Activated CD8-positive, alpha-beta memory T cell treated with anti-CD3 and anti-CD28 coated beads, Interleukin-2, amount 50 U/mL, for 1 hour (primary cell): Measurements from ENCODE around the gene LRRC46.

Experiments
- DNase-seq: peaks from one replicate; pipeline ENCODE4 v3.0.0-alpha.2; 2020; ENCODE audit errors: extremely low read depth

The LRRC46 gene

DNA sequence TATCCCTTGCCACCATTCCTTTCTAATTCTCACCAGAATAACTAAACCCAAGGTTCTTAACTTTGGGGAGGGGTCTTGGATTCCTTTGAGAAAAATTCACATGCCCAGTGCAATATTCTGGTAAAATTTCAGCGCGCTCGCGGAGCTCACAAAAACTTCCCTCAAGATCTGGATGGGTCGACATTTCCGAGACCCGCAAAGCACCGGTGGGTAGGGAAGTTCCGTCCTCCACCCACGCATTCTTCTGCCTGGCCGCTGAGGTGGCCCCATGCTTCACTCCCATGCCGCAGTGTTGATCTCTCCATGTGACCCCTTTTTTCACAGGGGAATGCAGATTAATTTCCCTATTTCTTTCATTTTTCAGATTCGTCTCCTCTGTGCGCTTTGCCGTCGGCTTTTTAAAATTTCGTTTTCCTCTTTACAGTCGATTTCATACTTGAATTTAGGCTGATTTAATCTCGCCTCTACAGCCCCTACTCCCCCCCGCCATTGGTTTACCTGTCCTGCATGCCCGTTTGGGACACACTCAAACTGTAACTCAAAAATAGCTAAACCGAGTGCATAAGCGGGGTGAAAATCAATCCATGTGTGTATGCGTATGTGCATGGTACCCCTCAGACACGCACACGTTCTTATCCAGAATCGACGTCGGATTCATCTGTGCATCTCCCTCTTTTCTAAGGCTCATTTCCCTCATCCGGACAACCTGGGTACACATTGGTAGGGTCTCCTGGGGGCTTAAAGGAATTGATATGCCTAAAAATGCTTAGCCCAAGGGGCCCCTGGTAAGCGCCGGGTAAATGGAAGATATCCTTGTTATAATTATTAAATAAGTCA, 20.9 kb downstream of the LRRC46 start:
- no peak for DNase-seq

DNA sequence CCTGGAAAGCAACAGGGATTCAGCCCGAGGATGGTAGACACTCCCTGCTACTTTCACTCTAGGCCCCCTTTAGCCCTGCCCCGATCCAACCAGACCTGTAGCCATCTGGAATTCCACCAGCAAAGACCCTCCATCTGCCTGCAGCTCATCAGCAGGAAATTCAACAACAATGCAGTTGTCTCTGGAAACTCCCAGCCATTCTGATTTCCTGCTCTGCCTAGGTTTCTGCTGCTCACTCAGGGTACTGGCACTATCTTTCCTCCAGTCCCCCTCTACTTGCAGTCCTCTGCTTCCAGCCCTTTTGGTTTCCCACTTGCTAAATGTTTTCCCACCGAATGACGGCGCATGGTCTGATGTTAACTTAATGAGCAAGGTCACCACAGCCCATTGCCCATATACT, 22.1 kb downstream of the LRRC46 start:
- no peak for DNase-seq

DNA sequence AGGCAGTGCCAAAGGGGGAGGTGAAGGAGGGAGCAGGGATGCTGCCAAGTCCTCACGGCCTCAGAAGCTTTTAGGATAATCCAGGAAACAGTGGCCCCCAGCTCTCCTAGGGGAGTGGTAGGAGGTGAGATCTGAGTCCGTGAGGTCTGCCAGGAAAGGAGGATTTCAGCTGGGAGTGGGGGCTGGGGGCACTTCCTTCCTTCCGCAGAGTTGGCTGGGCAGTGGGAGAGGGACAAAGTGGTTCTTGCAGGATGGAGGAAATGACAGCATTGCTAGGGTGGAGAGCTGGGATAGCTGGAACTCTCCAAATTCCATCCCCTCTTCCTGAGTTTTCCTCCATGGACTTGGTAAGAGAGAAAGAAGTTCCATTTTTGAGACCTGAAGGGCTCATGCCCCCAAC, 24.3 kb downstream of the LRRC46 start:
- DNase-seq, result no peak

DNA sequence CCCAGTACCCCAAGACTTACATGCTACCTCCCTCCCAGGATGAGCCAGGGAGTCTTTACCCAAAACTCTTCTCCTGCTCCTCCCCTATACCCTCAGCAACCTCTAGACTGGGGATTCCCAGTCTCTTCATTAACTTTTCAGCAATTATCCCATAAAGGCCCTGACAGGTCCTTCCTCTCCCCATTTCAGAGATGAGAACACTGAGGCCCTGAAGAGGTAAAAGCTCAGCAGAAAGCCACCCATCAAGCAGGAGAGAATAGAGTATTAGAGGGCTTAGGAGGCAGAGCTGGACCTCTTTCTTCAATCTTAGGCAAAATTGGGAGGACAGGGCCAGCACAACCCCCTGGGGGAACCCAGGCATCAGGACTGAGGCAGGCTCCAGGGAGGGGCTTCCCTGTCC, 25.4 kb downstream of the LRRC46 start:
- no peak for DNase-seq

DNA sequence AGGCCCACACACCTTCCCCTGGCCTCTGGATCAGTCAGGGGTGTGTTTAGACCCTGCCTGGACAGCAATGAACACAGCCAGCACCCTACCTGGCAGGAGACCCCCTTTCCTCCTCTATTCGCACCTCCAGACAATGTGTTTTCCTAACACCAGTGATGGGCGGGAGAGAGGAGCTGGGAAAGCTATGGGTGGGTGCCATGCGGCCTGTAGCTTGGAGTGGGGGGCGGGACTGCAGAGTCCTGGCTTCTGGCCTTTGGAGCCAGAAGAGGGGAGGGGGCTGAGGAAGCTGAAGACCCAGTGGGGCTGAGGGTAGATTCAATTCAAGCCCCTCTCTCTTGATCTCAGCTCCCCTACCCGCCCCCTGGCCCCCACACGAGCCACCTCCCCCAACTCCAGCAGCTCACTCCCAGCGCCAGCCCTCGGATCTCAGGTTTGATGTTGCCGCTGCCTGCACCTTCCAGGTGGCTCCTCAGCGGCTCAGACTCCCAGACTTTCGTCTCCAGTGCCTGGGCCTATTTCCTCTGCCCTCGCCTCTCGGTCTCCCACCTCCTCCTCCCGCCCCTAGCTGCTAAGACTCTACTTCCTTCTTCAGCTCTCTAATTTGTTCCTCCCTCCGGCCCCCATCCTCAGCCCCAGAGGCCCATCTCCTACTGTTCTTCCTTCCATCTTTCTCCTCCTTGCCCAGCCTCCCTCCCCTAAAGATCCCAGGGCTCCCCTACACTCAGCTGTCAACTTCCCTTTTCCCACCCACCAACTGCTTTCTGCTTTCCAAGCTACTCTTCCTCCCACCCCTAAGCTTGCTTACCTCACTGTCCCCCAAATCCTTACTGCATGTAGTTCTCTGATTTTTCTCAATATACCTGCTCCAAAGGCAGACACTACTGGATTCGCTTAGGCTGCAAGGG, 26.3 kb downstream of the LRRC46 start:
- no peak for DNase-seq

DNA sequence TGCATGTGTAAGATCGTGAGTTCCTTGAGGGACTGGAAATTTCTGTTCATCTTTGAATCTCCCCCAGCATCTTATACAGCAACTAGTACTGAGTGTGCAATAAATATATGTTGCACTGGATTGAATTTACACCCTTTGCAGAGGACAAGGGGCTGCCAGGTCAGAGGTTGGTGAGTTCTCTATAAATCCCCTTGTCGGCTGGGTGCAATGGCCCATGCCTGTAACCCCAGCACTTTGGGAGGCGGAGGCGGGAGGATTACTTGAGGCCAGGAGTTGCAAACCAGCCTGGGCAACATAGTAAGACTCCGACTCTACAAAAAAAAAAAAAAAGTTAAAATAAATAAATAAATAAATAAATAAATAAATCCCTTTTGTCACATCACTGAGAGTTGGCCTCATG, 28.9 kb downstream of the LRRC46 start:
- no peak for DNase-seq

DNA sequence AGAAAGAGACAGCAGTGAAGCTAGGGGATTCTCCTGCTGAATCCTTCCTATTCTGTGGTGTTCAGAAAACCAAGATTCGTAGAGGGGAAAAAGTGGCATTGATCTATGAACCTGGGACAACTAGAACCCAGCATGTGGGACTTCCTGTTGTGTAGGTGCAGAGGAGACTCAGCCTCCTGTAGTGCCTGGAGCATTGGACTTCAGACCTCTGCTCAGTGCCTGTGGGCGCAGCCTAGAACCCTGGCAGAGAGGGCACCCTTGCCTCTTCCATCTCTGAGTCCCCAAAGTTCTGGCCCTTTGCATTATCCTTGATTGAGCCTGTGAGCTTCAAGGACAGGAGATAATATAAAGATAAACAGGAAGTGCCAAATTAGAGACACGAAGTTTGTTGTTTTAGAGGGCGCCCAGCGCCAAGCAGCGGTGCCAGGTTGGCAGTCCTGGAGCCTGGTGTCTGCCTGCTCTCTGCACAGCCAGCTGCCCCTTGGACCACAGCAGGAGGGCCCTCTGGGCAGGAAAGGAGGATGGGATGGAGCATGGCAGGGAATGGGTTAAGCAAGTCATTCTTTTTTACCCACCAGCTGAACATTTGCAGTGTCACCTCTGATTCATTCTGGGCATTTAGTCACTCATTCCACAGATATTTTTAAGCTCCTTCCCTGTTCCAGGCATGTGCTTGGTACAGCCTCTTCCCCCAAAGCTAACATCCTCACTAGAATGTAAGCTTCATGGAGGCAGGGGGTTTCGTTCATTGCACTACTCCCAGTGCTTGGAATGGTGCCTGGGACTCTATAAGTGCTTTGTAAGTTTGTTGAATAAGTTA, 31.4 kb downstream of the LRRC46 start:
- DNase-seq, result no peak

DNA sequence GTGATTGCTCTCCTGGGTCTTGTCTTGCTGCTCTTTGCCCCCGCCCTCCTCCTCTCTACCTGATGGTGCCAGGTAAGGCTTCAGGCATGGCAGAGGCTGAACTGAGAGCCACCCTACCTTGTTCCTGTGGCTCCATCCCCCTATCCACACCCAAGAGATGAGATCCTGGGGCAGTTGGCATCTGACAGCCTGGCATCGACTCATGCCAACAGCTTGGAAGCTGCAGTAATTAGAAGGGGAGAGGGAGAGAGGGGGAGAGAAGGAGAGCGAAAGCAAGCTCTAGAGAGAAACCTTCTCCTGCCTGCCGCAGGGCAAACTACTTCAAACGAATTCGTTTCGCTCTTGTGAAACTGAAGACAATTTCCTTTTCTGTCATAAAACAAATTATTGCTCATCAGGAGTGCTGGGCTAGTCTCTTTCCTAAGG, 33.3 kb downstream of the LRRC46 start:
- no peak for DNase-seq

DNA sequence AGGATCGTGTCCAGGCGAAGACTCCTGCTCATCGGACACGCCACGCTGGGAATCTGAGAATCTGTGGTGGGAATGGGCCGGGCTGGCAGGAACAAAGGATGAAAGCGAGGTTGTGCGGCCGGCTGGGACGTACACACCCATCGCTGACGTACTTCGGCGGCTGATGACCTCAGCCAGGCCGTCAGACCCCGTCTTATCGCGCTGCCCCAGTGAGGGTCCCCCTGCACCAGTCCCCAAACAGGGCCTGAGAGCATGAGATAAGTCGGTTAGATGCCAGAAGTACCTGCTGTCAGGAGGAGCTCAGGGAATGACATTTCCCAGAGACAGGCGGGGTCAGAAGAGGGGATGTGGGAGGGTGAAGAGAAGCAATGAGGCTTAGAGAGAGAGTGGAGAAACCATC, 35.5 kb downstream of the LRRC46 start:
- DNase-seq, result no peak

DNA sequence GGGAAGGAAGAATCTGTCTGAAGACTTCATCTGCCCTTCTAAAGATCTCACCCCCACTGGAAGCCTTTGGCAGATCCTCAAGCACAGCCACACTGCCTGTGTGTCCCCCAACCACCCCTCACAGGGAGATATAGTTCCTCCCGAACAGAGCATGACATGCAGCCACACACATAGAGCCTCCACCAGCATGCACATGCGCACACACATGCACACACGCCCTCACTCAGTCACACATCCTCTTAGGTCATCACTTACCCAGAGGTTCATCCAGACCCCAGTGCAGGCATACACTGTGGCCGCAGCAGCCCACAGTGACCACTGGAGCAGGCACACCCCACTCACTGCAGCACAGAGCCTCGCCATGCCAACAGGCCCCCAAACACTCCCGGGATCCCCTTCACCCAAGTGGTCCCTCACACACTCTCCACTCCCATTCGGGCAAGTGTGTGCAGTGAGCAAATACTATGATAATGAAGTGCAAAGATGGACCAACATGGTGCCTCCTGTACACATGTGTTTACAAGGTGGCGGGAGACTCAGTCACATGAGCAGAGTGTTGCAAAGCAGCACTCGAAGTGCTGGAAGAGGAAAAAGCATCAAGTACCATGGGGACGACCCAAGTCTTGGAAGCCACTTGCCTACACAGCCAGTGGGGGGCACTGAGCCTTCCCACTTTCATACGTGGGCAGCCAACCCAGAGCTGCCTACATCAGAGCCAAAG, 36.5 kb downstream of the LRRC46 start:
- no peak for DNase-seq

DNA sequence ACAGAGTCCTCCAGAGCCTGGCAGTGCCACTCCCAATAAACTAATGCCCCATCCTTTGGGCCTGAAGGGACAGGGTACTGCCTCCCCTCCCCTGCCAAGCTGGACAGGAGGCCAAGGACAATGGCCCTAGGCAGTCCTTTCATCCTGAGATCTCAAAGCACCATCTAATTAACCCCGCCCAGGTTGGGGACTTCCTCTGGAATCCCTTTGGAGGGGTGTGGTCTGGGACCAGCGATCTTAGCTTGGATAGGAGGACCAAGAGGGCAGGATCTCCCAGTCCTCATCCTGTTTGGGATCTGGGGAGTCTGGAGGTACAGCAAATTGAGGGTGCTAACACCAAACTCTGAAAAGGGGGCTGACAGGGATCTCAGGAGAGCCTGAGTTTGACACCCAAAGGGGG, 37.6 kb downstream of the LRRC46 start:
- DNase-seq, result no peak

DNA sequence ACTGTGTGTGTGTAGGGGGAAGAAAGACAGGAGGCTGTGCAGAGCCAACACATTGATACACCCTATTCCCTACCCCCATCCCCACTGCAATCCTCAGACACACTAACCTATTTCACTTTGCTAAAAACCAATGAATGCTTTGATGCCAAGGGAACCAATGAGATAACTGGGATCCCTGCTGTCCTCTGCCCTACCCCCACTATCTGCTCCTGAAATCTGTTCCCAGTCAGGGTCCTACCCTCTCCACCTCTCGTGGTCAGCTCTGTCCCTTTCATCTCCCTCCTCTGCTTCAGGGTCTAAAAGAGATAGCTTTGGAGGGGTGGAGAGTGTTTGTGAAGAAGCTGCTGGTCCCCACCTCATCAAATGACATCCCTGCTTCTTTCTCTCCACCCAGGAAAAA, 38.6 kb downstream of the LRRC46 start:
- no peak for DNase-seq

DNA sequence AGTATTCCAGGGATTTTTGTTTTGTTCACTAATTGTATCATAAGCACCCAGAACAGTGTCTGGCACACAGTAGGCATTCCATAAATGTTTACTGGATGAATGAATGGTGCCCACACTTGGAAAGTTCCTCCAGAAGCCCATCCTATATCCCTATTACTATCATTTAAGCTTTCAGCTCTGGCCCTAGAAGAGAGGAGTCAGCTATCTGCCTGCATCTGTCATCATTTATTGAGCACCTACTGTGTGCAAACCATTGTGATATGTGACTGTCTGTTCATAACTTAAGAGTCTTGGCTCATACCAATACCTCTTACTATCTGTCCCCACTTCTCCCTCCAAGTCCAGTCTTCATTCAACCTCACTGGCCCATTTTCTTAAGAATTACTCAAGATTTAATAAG, 39.6 kb downstream of the LRRC46 start:
- DNase-seq, result no peak

DNA sequence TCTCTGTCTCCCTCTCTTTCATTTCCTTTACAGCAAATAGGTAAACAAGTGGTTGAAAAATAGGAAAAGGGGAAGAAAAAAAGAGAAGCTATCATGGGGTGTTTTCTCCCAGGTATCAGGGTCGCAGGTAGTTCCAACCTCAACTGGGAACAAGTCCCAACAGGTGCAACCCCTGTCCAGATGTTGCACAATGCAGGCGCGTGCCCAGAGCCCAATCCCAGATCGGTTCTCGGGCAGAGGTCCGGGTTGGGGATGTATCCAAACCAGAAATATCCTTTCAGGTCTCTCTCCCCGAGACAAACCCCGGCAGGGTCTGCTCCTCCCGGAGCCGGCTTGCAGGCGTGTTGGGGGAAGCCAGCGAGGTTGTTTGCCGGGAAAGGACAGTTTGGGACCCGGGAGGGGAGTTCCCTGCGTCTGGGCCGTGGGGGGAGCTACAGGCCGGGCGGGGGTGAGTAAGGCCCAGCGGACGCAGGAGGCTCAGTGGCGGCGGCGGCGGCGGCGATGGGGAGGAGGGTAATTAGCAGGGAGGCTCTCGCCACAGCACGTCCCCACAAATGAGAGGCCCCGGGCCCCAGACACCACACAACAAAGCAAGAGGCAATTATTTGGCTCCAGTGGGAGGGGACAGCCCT, 40.7 kb downstream of the LRRC46 start:
- no peak for DNase-seq

DNA sequence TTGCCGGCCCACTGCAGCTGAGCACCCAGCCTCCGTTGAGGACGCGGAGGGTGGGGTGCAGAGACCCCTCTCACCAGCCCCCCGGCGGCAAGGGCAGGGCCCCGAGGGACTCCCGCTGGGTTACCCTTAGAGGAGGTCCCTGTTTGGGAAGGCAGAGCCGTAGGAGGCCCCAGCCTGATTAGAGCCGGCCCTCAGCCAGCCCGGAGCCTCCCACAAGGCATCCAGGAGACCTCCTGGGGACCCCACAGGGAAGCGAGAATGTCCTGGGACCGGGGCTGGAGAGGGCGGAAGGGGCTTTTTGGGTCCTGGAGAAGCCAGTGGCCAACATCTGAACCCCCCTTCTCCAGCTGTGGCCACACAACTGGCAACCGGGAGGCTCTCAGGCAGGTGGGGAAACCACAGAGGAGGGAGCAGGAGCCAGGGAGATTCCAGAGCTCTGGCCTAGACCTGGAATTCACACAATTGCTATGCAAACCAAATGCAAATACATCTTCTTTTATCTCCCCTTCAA, 41.2 kb downstream of the LRRC46 start:
- no peak for DNase-seq

DNA sequence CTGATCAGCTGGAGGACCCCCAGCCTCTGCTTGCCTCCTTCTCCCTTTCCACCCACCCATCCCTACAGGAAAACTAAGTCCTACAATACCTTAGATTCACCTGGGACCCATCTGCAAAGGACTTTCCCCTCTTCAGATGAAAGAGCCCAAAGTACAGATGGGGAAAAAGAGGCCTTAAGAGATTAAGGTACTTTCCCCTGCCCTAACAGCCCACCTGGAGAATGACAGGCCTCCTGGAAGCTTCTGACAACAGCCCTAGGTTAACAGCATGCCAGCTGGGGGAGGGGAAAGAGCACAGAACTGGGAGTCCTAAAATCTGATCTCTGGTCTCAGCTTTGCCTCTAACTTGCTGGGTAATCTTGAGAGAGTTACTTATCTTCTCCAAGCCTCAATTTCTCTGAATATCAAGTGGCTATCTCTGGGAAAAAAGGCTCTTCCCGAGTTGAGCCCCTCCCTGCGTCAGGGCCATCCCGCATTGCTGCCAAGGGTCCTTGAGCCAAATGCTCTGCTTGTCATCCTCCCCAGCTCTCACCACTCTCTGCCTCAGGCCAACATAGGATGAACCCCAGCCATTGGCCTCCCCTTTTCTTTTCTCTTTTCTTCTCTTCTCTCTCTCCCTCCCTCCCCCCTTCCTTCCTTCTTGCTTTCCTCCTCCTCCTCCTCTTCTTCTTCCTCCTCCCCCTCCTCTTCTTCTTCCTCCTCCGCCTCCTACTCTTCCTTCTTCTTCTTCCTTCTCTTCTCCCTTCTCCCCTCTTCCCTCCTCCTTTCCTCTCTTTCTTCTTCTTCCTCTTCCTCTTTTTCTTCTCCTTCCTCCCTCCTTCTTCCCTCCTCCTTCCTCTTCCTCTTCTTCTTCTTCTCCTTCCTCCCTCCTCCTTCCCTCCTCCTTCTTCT, 42.0 kb downstream of the LRRC46 start:
- DNase-seq, result no peak

DNA sequence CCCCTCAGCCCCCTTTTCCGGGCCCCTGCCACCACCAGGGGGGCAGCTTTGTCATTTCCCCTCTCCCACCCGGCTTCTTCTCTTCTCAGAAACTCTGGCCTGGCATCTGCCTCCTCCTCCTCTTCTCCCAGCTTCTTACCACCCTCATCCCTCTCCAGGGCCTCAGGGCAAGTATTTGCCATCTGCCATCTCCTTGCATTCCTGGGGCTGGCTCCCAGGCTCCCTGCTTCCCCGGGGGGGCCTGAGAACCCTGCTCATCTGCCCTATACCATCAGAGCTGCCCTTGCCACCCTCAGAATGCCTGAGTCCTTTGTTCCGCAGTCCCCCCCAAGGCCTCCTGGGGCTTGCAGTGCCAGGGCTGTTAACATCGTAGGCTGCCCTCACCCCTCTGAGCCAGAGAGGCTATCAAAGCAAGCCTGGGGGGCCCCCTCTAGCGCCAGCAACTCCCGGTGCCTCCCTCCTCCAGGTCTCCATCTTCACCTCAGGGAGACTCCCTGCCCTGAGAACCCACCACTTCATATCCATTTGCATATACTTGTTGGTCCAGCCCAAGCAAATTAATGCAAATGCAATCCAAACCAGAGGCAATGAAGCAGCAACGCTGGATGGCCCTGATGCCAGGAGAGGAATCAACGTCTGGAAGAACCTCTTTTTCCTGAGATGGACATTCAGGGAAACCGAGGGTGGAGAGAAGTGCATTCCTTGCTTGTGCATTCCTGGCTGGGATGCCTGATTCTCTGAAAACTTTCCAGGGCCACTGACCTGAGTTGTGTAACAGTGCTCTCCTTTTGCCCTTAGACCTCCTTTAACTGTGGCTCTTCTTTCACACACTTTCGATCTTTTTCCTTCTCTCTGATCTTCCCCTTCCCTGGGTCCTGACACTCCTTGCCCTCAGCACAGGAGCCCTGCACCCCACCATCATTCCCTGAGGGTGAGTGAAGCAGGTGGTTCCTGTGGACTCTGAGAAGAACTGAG, 43.8 kb downstream of the LRRC46 start:
- DNase-seq, result no peak

DNA sequence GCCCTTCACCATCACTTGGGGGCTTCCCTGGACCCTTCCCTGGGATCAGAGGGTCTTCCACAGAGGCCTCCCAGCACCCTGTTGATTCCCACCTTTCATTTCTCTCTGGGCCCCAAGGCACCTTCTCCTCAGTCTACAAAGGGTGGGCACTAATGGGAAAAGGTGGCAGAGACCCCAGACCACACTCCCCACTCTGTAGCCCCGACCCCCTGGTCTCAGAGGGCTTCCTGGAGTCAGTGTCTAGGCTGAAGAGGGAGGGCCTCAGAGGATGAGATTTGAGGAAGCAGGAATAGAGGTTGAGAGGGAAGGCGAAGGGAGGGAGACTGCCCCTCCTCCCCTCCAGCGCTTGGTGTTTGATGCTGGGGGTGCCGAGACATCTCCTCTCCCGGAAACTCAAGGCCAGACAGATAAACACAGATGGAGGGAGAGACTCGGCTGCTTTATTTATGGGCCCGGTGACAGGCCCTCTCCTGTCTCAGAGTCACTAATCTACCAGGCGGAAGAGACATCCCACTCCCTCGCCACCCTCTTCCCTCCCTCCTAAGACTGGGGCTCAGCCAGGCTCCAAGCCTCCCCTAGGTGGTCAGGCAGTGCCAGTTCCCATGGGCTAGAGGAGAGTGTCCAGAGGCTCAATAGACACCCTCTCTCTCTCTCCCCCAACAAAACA, 46.0 kb downstream of the LRRC46 start:
- DNase-seq, result no peak
